ENCODE data around the gene MYBBP1A.

GRCh38 chr17:4510618-4510941 is 44.6 kb downstream of the MYBBP1A start:
- no peak for TF ChIP-seq ELF4 (CRISPR knock-in tag; IDR thresholded peaks at IDR 0.05)
- TF ChIP-seq FOS (IDR thresholded peaks at IDR 0.05; ENCODE audit: extremely low read depth, insufficient read length): no peak
- no peak for TF ChIP-seq FOXA1 (IDR thresholded peaks at IDR 0.05; ENCODE audit: borderline replicate concordance)
- TF ChIP-seq ZBTB33 (CRISPR knock-in tag; IDR thresholded peaks at IDR 0.05): no peak
- no peak for TF ChIP-seq MAX (CRISPR knock-in tag; IDR thresholded peaks at IDR 0.05)
- no peak for TF ChIP-seq TEAD2 (tag; IDR thresholded peaks at IDR 0.05)
- TF ChIP-seq CTCF (IDR thresholded peaks at IDR 0.05 in 2 of 3, conservative IDR thresholded peaks at IDR 0.05 in 1 of 3; ENCODE audit: insufficient read depth in 2 of 3, low read depth in 1 of 3, low read length in 3 of 3): no peak

All from K562 (cell line).